Measurements from ENCODE around the gene PTPRD.

DNA sequence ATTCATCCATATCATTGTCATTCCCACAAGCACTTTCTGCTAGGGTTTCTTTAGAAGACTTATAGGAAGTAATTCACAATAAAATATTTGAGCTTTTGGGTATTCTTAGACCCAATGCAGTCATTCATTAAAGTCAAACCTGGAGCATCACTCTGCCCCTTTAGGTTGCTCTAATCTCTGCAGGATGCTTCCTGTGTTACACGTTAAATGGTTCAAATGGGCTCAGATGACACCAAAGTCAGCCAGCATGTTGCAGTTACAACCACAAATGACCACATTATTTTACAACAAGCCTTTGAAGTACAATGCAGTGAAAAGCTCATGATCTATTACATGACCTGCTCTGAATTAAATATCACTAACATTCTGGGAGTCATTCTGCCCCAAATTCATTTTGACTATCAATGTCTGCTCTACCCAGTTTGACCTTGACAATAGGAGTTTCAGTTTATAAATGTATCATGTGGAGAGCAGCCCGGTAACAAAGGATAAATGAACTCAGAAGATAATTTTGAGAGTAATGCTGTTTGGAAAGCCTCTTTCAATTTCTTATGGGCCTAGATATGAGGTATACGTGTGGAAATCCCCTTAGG lies 2144.7 kb downstream of the PTPRD start:
- TF ChIP-seq CTCF (IDR thresholded peaks at IDR 0.05; ENCODE audit: low read depth, low read length, poor library complexity, severe bottlenecking): no peak
- TF ChIP-seq EZH2phosphoT487 (IDR thresholded peaks at IDR 0.05; ENCODE audit: borderline replicate concordance, low read length): no peak

Data from DOHH2 (cell line).